GM23338 (cell line): ENCODE results near the gene INPP5D. TPM values are rescaled to one million over a fixed set of nuclear protein-coding genes. Genes with fewer than 3 reads are reported as not detected.

Experiments used
- ATAC-seq: fragments of 200-7000 bp; cut with Tn5 transposase; 3 replicates; pipeline ENCODE4 v1.9.1; 2020
- DNase-seq: peaks from one replicate; pipeline ENCODE4 v3.0.0-alpha.2; 2015; ENCODE audit warnings: low spot score
- H2AFZ ChIP-seq: fragments of 200-600 bp; sonication (generic); 2 replicates; pipeline ENCODE4 v1.8.0; 2016; ENCODE audit warnings: antibody characterized with exemption, mild to moderate bottlenecking, moderate library complexity
- H3F3A ChIP-seq: fragments of 200-600 bp; sonication (generic); replicated peaks from 2 replicates; pipeline ENCODE4 v1.8.0; 2017; ENCODE audit warnings: antibody characterized with exemption, mixed run types, low read depth
- H3K27ac ChIP-seq: fragments of 200-600 bp; sonication (generic); 2 replicates; pipeline ENCODE4 v1.6.1; 2016; ENCODE audit warnings: low read depth
- H3K27me3 ChIP-seq: fragments of 200-600 bp; sonication (generic); 2 replicates; pipeline ENCODE4 v1.8.0; 2016; ENCODE audit warnings: mild to moderate bottlenecking, mixed run types, moderate library complexity; ENCODE audit not compliant: insufficient read depth
- H3K36me3 ChIP-seq: fragments of 200-600 bp; sonication (generic); 2 replicates; pipeline ENCODE4 v1.8.0; 2016; ENCODE audit warnings: mild to moderate bottlenecking; ENCODE audit not compliant: insufficient read depth
- H3K4me1 ChIP-seq: fragments of 200-600 bp; sonication (generic); 2 replicates; pipeline ENCODE4 v1.8.0; 2016; ENCODE audit warnings: mild to moderate bottlenecking, moderate library complexity; ENCODE audit not compliant: insufficient read depth
- H3K4me2 ChIP-seq: fragments of 200-600 bp; sonication (generic); 2 replicates; pipeline ENCODE4 v1.7.1; 2017; ENCODE audit warnings: mixed run types
- H3K4me3 ChIP-seq: fragments of 200-600 bp; sonication (generic); 2 replicates; pipeline ENCODE4 v1.6.1; 2016; ENCODE audit warnings: mixed run types
- H3K79me2 ChIP-seq: fragments of 200-600 bp; sonication (generic); replicated peaks from 2 replicates; pipeline ENCODE4 v1.8.0; 2017; ENCODE audit warnings: mild to moderate bottlenecking; ENCODE audit not compliant: insufficient read depth
- H3K9me2 ChIP-seq: fragments of 200-600 bp; sonication (generic); 2 replicates; pipeline ENCODE4 v1.8.0; 2017; ENCODE audit not compliant: insufficient read depth
- H4K20me1 ChIP-seq: fragments of 200-600 bp; sonication (generic); replicated peaks from 2 replicates; pipeline ENCODE4 v1.8.0; 2017; ENCODE audit warnings: mild to moderate bottlenecking; ENCODE audit not compliant: insufficient read depth
- H3K27ac Mint-ChIP-seq: 2 replicates; pipeline ENCODE4 v1.8.0; 2020; ENCODE audit warnings: inconsistent platforms, mild to moderate bottlenecking, moderate library complexity, mixed read lengths
- H3K27me3 Mint-ChIP-seq: 3 replicates; pipeline ENCODE4 v1.8.0; 2022; ENCODE audit warnings: low read depth, mild to moderate bottlenecking, moderate library complexity, mixed read lengths, inconsistent platforms; ENCODE audit not compliant: insufficient read depth, poor library complexity
- H3K36me3 Mint-ChIP-seq: 3 replicates; pipeline ENCODE4 v1.8.0; 2021; ENCODE audit warnings: low read depth, mild to moderate bottlenecking, inconsistent platforms, moderate library complexity, mixed read lengths
- H3K4me1 Mint-ChIP-seq: 3 replicates; pipeline ENCODE4 v1.8.0; 2020; ENCODE audit warnings: mild to moderate bottlenecking, inconsistent platforms, mixed read lengths
- H3K4me3 Mint-ChIP-seq: 3 replicates; pipeline ENCODE4 v1.8.0; 2021; ENCODE audit warnings: moderate library complexity, mild to moderate bottlenecking, inconsistent platforms, mixed read lengths
- H3K9me3 Mint-ChIP-seq: 3 replicates; pipeline ENCODE4 v1.8.0; 2020; ENCODE audit warnings: moderate library complexity, mild to moderate bottlenecking, inconsistent platforms, mixed read lengths
- CREB1 ChIP-seq: fragments of 250-450 bp; sonication (Bioruptor Pico); IDR thresholded peaks from 2 replicates; pipeline ENCODE4 v1.5.0; 2020; ENCODE audit warnings: low read depth, mild to moderate bottlenecking, moderate library complexity
- CTCF ChIP-seq, 2 experiments: fragments of 200-600 bp in 1 of 2; sonication (generic) in 1 of 2; conservative IDR thresholded peaks; 2 replicates each; pipeline versions ENCODE4 v1.5.1 to v1.6.1; 2016 to 2017; ENCODE audit warnings: antibody characterized with exemption in 2 of 2, low read depth in 2 of 2, mild to moderate bottlenecking in 2 of 2, moderate library complexity in 1 of 2
- ETS1 ChIP-seq: IDR thresholded peaks from 2 replicates; pipeline ENCODE4 v1.6.1; 2016; ENCODE audit warnings: antibody characterized with exemption
- EZH2 ChIP-seq: fragments of 200-600 bp; sonication (generic); IDR thresholded peaks from one replicate; pipeline ENCODE4 v1.8.0; 2017; ENCODE audit warnings: antibody characterized with exemption, mild to moderate bottlenecking, low read depth; ENCODE audit not compliant: unreplicated experiment
- EZH2phosphoT487 ChIP-seq: fragments of 200-600 bp; sonication (generic); IDR thresholded peaks from one replicate; pipeline ENCODE4 v1.8.1; 2018; ENCODE audit warnings: antibody characterized with exemption; ENCODE audit not compliant: unreplicated experiment
- JUNB ChIP-seq: IDR thresholded peaks from one replicate; pipeline ENCODE4 v1.6.1; 2016; ENCODE audit warnings: antibody characterized with exemption; ENCODE audit not compliant: unreplicated experiment
- NANOG ChIP-seq: IDR thresholded peaks from 2 replicates; pipeline ENCODE4 v1.6.1; 2016; ENCODE audit warnings: antibody characterized with exemption, borderline replicate concordance
- POLR2AphosphoS5 ChIP-seq: IDR thresholded peaks from 2 replicates; pipeline ENCODE4 v1.6.1; 2016; ENCODE audit warnings: antibody characterized with exemption, low read depth
- REST ChIP-seq: IDR thresholded peaks from one replicate; pipeline ENCODE4 v1.6.1; 2018; ENCODE audit warnings: antibody characterized with exemption; ENCODE audit not compliant: unreplicated experiment
- STAT1 ChIP-seq: IDR thresholded peaks from one replicate; pipeline ENCODE4 v1.6.1; 2016; ENCODE audit warnings: antibody characterized with exemption; ENCODE audit not compliant: unreplicated experiment
- ZNF114 ChIP-seq: fragments of 250-450 bp; sonication (Bioruptor Pico); IDR thresholded peaks from 2 replicates; pipeline ENCODE4 v1.5.0; 2020; ENCODE audit warnings: mild to moderate bottlenecking, moderate library complexity
- ZNF331 ChIP-seq: fragments of 250-450 bp; sonication (Bioruptor Pico); IDR thresholded peaks from 2 replicates; pipeline ENCODE4 v1.5.0; 2020; ENCODE audit warnings: low read depth, mild to moderate bottlenecking, moderate library complexity
- ZNF462 ChIP-seq: fragments of 250-450 bp; sonication (Bioruptor Pico); IDR thresholded peaks from 2 replicates; pipeline ENCODE4 v1.5.0; 2020; ENCODE audit warnings: mild to moderate bottlenecking, moderate library complexity
- polyA plus RNA-seq: library from polyadenylated mRNA; unstranded; fragments of >200 nt; fragmentation: Nextera tagmentation; extraction: Ambion mirVana; gene quantifications from 2 replicates; pipeline ENCODE4 v1.2.1, GENCODE V29; 2016
- total RNA-seq: library from RNA; depleted of rRNA; stranded (reverse); fragments of >200 nt; shearing (Covaris generic); gene quantifications from 2 replicates; pipeline ENCODE4 v1.2.3, GENCODE V29; 2014

The INPP5D gene
- total and polyA plus RNA-seq, 2 experiments from 2014 or later: 6.6 to 8.3 TPM

- Histone ChIP-seq H3F3A (no peaks in the 10 kb centered on the region), H3K9me2 (no peaks in the 10 kb centered on the region), H3K27me3 (no peaks in the 10 kb centered on the region), H3K4me1 (peaks cover 6% of the 10 kb centered on the region), H3K4me3 (no peak overlapping the region), H4K20me1 (no peaks in the 10 kb centered on the region), H3K27ac (no peak overlapping the region), H3K4me2 (no peak overlapping the region), H3K79me2 (no peaks in the 10 kb centered on the region), H2AFZ (no peak overlapping the region), H3K36me3 (no peaks in the 10 kb centered on the region)
- ATAC-seq (no peak), DNase-seq (no peak)
- H3K9me3 Mint-ChIP-seq: no peaks in the 10 kb centered on the region
- H3K27ac Mint-ChIP-seq: no peak overlapping the region
- TF ChIP-seq ETS1 (no peak), CTCF (conservative IDR thresholded peaks at IDR 0.05; ENCODE audit: low read depth in 2 of 2) (no peak), STAT1 (no peak), EZH2 (no peak), JUNB (no peak), POLR2AphosphoS5 (no peak), EZH2phosphoT487 (no peak), ZNF462 (CRISPR knock-in tag) (no peak), NANOG (no peak), CREB1 (CRISPR knock-in tag) (no peak), REST (no peak), ZNF114 (CRISPR knock-in tag) (no peak), ZNF331 (CRISPR knock-in tag) (no peak)
- peaks cover 4% of the 10 kb centered on the region; the same call in 2 of the 3 replicates for H3K4me1 Mint-ChIP-seq
- H3K27me3 Mint-ChIP-seq: peaks cover 4% of the 10 kb centered on the region
- peaks cover 3% of the 10 kb centered on the region; the same call in 2 of the 3 replicates for H3K36me3 Mint-ChIP-seq
- no peak overlapping the region for H3K4me3 Mint-ChIP-seq
Observed at GRCh38 chr2:233156001-233156400, 95.9 kb downstream of the INPP5D start.
